Activated CD8-positive, alpha-beta memory T cell treated with anti-CD3 and anti-CD28 coated beads for 36 hours (primary cell): ENCODE measurements around the gene HOXD8. TPM values are rescaled to one million over a fixed set of nuclear protein-coding genes. Genes with fewer than 3 reads are reported as not detected.

ENCODE experiments used
- CTCF ChIA-PET: fragments of 350-600 bp; sonication (Branson Sonifier 250); formaldehyde crosslinking; loops from one replicate; lab custom pipeline; 2021; ENCODE audit warnings: antibody characterized with exemption; lab: Charles Lee
- POLR2A ChIA-PET: fragments of 350-600 bp; sonication (Branson Sonifier 250); formaldehyde crosslinking; loops from one replicate; lab custom pipeline; 2021; ENCODE audit warnings: antibody characterized with exemption; lab: Charles Lee
- total RNA-seq, 2 experiments: library from RNA; stranded (reverse); gene quantifications; one replicate each; pipeline ENCODE4 v1.2.3, GENCODE V29; 2021

Gene HOXD8
- not detected for total RNA-seq

GRCh38 chr2:176128982-176129796 is at the start of gene HOXD8:
HOXD8 (plus strand) TSS chr2:176129705; CDS start chr2:176130367, 662 bp downstream.
- CTCF ChIA-PET: interaction anchor here (0.9 to 2.8 kb wide), 3 partner anchors 11 to 523 kb away, joined by 4 to 16 read pairs (median 6); no protein-coding TSS in a partner anchor
- POLR2A ChIA-PET: no interaction called here

- ChIA-PET CTCF (interaction anchor here (1.1 to 1.5 kb wide), 2 partner anchors 19 to 390 kb away, joined by 4 read pairs; no protein-coding TSS in a partner anchor), POLR2A (no interaction called here)
Measured at GRCh38 chr2:176079831-176080539, 49.5 kb upstream of the HOXD8 start.

- POLR2A ChIA-PET: no interaction called here
- CTCF ChIA-PET: interaction anchor here (1.5 kb wide), 1 partner anchor 391 kb away, joined by 4 read pairs; no protein-coding TSS in a partner anchor
Measured at GRCh38 chr2:176080540-176081375, 48.7 kb upstream of the HOXD8 start.

GRCh38 chr2:176081376-176081836 is 48.1 kb upstream of the HOXD8 start:
- POLR2A ChIA-PET: no interaction called here
- CTCF ChIA-PET: no interaction called here

- CTCF ChIA-PET: interaction anchor here (0.6 kb wide), 1 partner anchor 131 kb away, joined by 3 read pairs; no protein-coding TSS in a partner anchor
Measured at GRCh38 chr2:176081837-176082524, 47.5 kb upstream of the HOXD8 start.

GRCh38 chr2:176082525-176082823 is 47.0 kb upstream of the HOXD8 start:
- ChIA-PET POLR2A (no interaction called here), CTCF (interaction anchor here (0.6 kb wide), 1 partner anchor 131 kb away, joined by 3 read pairs; no protein-coding TSS in a partner anchor)

More at GRCh38 chr2:176081837-176082524, 47.5 kb upstream of the HOXD8 start:
- POLR2A ChIA-PET: no interaction called here

- CTCF ChIA-PET: interaction anchor here (0.6 kb wide), 1 partner anchor 132 kb away, joined by 3 read pairs; no protein-coding TSS in a partner anchor
- POLR2A ChIA-PET: no interaction called here
Measured at GRCh38 chr2:176082824-176083751, 46.4 kb upstream of the HOXD8 start.

- ChIA-PET POLR2A (no interaction called here), CTCF (interaction anchor here (0.5 kb wide), 1 partner anchor 577 kb away, joined by 3 read pairs; no protein-coding TSS in a partner anchor)
Measured at GRCh38 chr2:176083796-176084261, 45.7 kb upstream of the HOXD8 start, which contains the start of gene EVX2. EVX2 (minus strand) TSS chr2:176083962; CDS start chr2:176083776, 186 bp downstream.

DNA sequence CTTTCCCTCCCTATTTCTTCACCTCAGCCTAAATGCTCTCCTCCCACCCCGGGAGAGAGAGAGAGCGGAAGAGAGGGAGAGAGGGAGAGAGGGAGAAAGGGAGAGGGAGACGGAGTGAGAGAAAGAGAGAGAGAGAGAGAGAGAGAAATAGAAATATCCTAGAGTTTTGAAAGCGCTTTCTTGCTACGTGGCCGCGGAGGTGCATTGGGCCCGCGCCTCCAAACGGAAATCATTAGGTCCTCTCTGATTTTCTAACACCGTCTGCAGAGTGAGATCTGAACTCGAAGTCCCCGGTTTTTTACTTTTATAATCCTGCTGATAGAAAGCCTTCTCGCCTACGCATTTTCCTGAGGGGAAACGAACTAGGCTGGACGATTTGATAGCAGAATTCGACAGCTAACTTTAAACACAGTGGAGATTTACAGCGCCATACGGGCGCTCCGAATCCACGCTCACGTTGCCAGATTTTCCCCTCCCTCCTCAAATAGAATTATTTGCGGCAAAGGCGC is 44.8 kb upstream of the HOXD8 start:
- ChIA-PET POLR2A (no interaction called here), CTCF (interaction anchor here (1.0 to 1.6 kb wide), 3 partner anchors 11 to 395 kb away, joined by 3 to 4 read pairs (median 4); no protein-coding TSS in a partner anchor)

DNA sequence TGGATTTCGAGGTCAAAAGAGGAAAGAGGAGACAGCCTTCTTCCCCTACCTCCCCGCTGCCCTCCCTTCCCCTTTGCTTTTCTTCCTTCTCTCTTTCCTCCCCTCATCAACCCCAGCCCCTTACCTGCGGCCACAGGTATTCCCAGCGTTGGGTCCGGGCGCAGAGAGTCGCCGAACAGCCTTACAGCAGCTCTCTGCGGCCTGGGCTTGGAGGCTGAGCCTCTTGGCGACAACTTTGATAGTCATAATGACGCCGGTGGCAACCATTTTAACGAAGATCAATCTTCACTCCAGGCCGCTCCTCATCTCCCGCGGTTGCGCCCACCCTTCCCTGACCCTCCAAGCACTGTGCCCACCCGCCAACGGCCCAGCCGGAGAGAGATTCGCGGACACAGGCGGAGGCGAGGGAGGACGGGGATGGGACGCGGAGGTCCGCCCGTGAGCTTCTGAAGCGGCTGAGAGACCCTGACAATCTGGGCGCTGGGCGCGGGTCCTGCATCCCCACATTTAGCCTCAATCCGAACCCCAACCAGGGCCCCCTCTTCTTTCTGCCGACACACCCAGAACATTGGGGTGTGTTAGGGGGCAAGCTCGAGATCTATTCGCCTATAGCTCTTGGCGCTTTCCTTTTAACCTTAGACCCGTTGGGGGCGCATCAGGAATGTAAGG is 44.3 kb upstream of the HOXD8 start:
- ChIA-PET CTCF (interaction anchor here (1.0 to 1.6 kb wide), 3 partner anchors 11 to 395 kb away, joined by 3 to 4 read pairs (median 4); no protein-coding TSS in a partner anchor), POLR2A (no interaction called here)

GRCh38 chr2:176085861-176086771 is 43.4 kb upstream of the HOXD8 start:
- ChIA-PET POLR2A (no interaction called here), CTCF (interaction anchor here (1.3 to 1.6 kb wide), 2 partner anchors 12 to 396 kb away, joined by 4 read pairs; no protein-coding TSS in a partner anchor)

DNA sequence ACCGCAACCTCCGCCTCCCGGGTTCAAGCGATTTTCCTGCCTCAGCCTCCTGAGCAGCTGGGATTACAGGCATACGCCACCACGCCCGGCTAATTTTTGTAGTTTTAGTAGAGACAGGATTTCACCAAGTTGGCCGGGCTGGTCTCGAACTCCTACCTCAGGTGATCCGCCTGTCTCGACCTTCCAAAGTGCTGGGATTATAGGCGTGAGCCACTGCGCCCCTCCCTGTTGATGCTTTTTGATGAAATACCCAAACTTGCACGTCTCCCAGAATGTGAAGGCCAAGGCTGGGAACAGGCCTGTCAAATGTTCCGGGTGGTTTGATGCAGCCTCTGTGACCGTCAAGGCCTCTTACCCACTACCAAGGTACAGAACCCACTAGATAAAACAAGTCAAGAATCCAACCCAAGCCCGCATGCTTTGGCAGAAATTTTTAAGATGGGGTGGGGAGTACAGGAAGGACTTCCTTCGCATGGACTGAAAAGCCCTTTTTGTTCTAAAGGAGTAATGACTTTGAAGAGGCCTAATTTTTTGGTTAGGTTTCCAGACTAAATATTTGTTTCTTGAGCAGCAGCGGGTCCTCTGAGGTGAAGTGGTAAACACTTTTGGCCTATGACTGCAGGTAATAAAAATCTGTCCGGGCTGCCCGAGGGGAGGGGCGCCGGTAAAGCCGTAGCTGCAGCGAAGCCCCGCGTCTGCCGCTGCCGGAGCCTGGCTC is 42.0 kb upstream of the HOXD8 start:
- ChIA-PET CTCF (interaction anchor here (2.3 kb wide), 1 partner anchor 10 kb away, joined by 8 read pairs; no protein-coding TSS in a partner anchor), POLR2A (no interaction called here)

DNA sequence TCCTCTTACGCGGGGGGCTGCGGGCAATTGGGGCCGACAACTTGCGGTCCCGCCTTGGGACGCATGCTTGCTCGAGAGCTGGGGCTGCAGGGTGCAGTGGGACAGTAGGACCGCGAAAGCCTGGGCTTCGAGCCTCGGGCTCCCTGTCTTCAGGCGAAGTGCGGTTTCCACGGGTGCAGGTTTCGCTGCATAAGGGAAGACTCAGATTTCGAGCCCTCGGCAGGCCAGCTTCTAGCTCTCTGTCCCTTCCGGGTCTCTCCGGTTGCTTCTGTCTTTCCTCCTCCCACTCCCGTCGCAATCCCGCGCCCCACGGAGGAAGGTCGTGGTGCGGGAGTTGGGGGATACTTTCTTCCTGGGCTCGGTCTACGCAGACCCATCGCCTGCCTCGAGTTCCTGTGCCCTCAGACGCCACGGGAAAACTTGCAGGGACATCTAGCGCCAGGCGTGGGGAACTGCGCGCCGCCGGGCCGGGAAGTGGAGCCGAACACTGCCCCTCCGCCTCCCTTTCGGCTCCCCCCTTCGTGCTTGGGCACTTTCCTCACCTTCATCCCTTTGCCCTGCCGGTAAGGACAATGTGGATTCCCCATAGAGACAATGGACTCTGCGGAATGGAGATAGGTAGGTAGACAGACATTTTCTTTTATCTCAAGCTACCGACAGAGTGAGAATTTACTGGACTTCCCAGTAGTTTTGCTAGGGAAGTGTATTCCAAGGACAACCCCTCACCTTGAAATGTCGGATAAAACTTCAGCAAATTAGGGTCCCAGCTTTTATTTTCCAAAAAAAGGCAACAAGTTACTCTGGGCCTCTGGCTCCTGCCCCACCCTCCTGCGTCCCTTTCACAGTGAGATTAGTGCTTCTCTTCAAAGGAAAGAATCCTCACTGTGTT is 41.2 kb upstream of the HOXD8 start:
- ChIA-PET CTCF (interaction anchor here (0.6 to 2.3 kb wide), 2 partner anchors 9 to 132 kb away, joined by 5 to 8 read pairs; no protein-coding TSS in a partner anchor), POLR2A (no interaction called here)
